BJ (cell line): Measurements from ENCODE around the gene JMJD1C. TPM values are rescaled to one million over a fixed set of nuclear protein-coding genes. Genes with fewer than 3 reads are reported as not detected.

Source experiments
- CTCF ChIA-PET: fragments of 350-600 bp; formaldehyde crosslinking; extraction: SDS; loops from one replicate; lab custom pipeline; 2021; ENCODE audit warnings: antibody characterized with exemption, inconsistent platforms; lab: Yijun Ruan, JAX
- POLR2A ChIA-PET: fragments of 300-600 bp; sonication (Branson Sonifier 250); formaldehyde crosslinking; extraction: SDS; loops from one replicate; lab custom pipeline; 2021; ENCODE audit warnings: antibody characterized with exemption; lab: Charles Lee
- DNase-seq: peaks from one replicate; pipeline ENCODE4 v3.0.0-alpha.2; 2011; ENCODE audit warnings: low read depth
- H3K27me3 ChIP-seq: 2 replicates; pipeline ENCODE4 v1.6.0; 2011; ENCODE audit warnings: low read length; ENCODE audit not compliant: control insufficient read depth, insufficient read depth
- H3K36me3 ChIP-seq: 2 replicates; pipeline ENCODE4 v1.5.1; 2011; ENCODE audit warnings: low read length; ENCODE audit not compliant: control insufficient read depth, insufficient read depth
- H3K4me3 ChIP-seq: 2 replicates; pipeline ENCODE4 v1.5.1; 2011; ENCODE audit warnings: low read depth, mild to moderate bottlenecking, control low read depth, low read length
- CTCF ChIP-seq: IDR thresholded peaks from 2 replicates; pipeline ENCODE4 v1.5.1; 2011; ENCODE audit warnings: low read depth, mild to moderate bottlenecking, control low read depth, inconsistent platforms, low read length, moderate library complexity; ENCODE audit not compliant: insufficient read depth
- polyA plus RNA-seq: library from polyadenylated mRNA; depleted of rRNA; stranded (reverse); fragments of >200 nt; gene quantifications from 2 replicates; pipeline ENCODE4 v1.2.3, GENCODE V29; 2011

Gene JMJD1C
- polyA plus RNA-seq, 1 experiment, result 14.2 TPM

- TF ChIP-seq CTCF, result no peak
- Histone ChIP-seq H3K36me3 (no peaks in the 10 kb centered on the region), H3K27me3 (no peaks in the 10 kb centered on the region), H3K4me3 (no peak overlapping the region)
- POLR2A ChIA-PET, result no interaction called here
- CTCF ChIA-PET, result interaction anchor here (1.1 kb wide), 1 partner anchor 12 kb away, joined by 3 read pairs; no protein-coding TSS in a partner anchor
- no peak for DNase-seq
Measured at GRCh38 chr10:63323701-63324494, 141.9 kb downstream of the JMJD1C start.

GRCh38 chr10:63320683-63321082 is 145.1 kb downstream of the JMJD1C start:
- CTCF ChIA-PET, result interaction anchor here (0.6 kb wide), 1 partner anchor 148 kb away, joined by 3 read pairs; no protein-coding TSS in a partner anchor
- Histone ChIP-seq H3K27me3 (no peaks in the 10 kb centered on the region), H3K4me3 (no peak overlapping the region), H3K36me3 (no peaks in the 10 kb centered on the region)
- no peak for DNase-seq
- POLR2A ChIA-PET, result no interaction called here
- no peak for TF ChIP-seq CTCF

- Histone ChIP-seq H3K27me3 (no peaks in the 10 kb centered on the region), H3K36me3 (no peaks in the 10 kb centered on the region), H3K4me3 (no peak overlapping the region)
- TF ChIP-seq CTCF, result no peak
- CTCF ChIA-PET, result no interaction called here
- POLR2A ChIA-PET, result no interaction called here
- DNase-seq, result no peak
Measured at GRCh38 chr10:63319231-63319630, 146.5 kb downstream of the JMJD1C start.

GRCh38 chr10:63318491-63318890 is 147.3 kb downstream of the JMJD1C start:
- CTCF ChIA-PET, result no interaction called here
- no peak for DNase-seq
- POLR2A ChIA-PET, result interaction anchor here (0.7 kb wide), 1 partner anchor 192 kb away, joined by 5 read pairs; no protein-coding TSS in a partner anchor

GRCh38 chr10:63314020-63314419 is 151.8 kb downstream of the JMJD1C start:
- CTCF ChIA-PET, result no interaction called here
- Histone ChIP-seq H3K36me3 (no peaks in the 10 kb centered on the region), H3K4me3 (no peak overlapping the region), H3K27me3 (no peaks in the 10 kb centered on the region)
- POLR2A ChIA-PET, result no interaction called here
- no peak for DNase-seq
- no peak for TF ChIP-seq CTCF

More at GRCh38 chr10:63318491-63318890, 147.3 kb downstream of the JMJD1C start:
- H3K36me3 ChIP-seq, result no peaks in the 10 kb centered on the region
- no peak for TF ChIP-seq CTCF
- H3K27me3 ChIP-seq, result no peaks in the 10 kb centered on the region
- no peak overlapping the region for H3K4me3 ChIP-seq
